Naive thymus-derived CD4-positive, alpha-beta T cell (primary cell): ENCODE data around the gene SNAP91. TPM values are rescaled to one million over a fixed set of nuclear protein-coding genes. Genes with fewer than 3 reads are reported as not detected.

ENCODE experiments used
- ATAC-seq: fragments of 150-1000 bp; cut with Tn5 transposase; 2 replicates; pipeline ENCODE4 v1.10.0; 2021; ENCODE audit warnings: mild to moderate bottlenecking, moderate library complexity
- CTCF ChIA-PET: fragments of 350-600 bp; sonication (Branson Sonifier 250); formaldehyde crosslinking; loops from one replicate; lab custom pipeline; 2021; ENCODE audit warnings: antibody characterized with exemption; lab: Charles Lee
- POLR2A ChIA-PET: fragments of 350-600 bp; sonication (Branson Sonifier 250); formaldehyde crosslinking; loops from one replicate; lab custom pipeline; 2021; ENCODE audit warnings: antibody characterized with exemption, inconsistent platforms; lab: Charles Lee
- DNase-seq, 9 donors: peaks; one replicate each; pipeline versions ENCODE4 v3.0.0 to v3.0.0-alpha.2; 2020 to 2022; ENCODE audit warnings: mixed read lengths in 1 of 9
- H3K27ac ChIP-seq: one replicate; pipeline ENCODE4 v1.7.0; 2013; ENCODE audit warnings: mild to moderate bottlenecking, low read depth, low read length, moderate library complexity
- H3K27me3 ChIP-seq, 2 donors: one replicate each; pipeline ENCODE4 v1.7.0; 2013; ENCODE audit warnings: low read length in 2 of 2, mild to moderate bottlenecking in 2 of 2, moderate library complexity in 2 of 2; ENCODE audit not compliant: control insufficient read depth in 2 of 2, insufficient read depth in 2 of 2
- H3K36me3 ChIP-seq, 3 experiments: 1 replicate in 2 of 3; 2 replicates in 1 of 3; pipeline ENCODE4 v1.7.0; 2013; ENCODE audit warnings: low read length in 3 of 3, mild to moderate bottlenecking in 3 of 3, moderate library complexity in 1 of 3; ENCODE audit not compliant: insufficient read depth in 3 of 3, control insufficient read depth in 2 of 3
- H3K4me1 ChIP-seq, 2 donors: one replicate each; pipeline ENCODE4 v1.7.0; 2013; ENCODE audit warnings: low read length in 2 of 2, mild to moderate bottlenecking in 2 of 2, moderate library complexity in 1 of 2; ENCODE audit not compliant: control insufficient read depth in 2 of 2, insufficient read depth in 2 of 2
- H3K4me3 ChIP-seq: 2 replicates; pipeline ENCODE4 v1.7.0; 2013; ENCODE audit warnings: mild to moderate bottlenecking, low read length
- H3K9me3 ChIP-seq, 3 experiments: 1 replicate in 2 of 3; 2 replicates in 1 of 3; pipeline ENCODE4 v1.7.0; 2013; ENCODE audit warnings: low read length in 3 of 3; ENCODE audit not compliant: control insufficient read depth in 2 of 3
- H3K27ac Mint-ChIP-seq, 9 donors: one replicate each; pipeline ENCODE4 v1.8.0; 2020 to 2022; ENCODE audit warnings: mixed read lengths in 9 of 9, mild to moderate bottlenecking in 8 of 9, moderate library complexity in 5 of 9, inconsistent platforms in 2 of 9
- H3K27me3 Mint-ChIP-seq, 5 donors: one replicate each; pipeline ENCODE4 v1.8.0; 2021 to 2022; ENCODE audit warnings: mixed read lengths in 5 of 5, mild to moderate bottlenecking in 1 of 5
- H3K36me3 Mint-ChIP-seq, 5 donors: one replicate each; pipeline ENCODE4 v1.8.0; 2020 to 2022; ENCODE audit warnings: mixed read lengths in 5 of 5, mild to moderate bottlenecking in 3 of 5, inconsistent platforms in 1 of 5
- H3K4me1 Mint-ChIP-seq, 7 donors: one replicate each; pipeline ENCODE4 v1.8.0; 2020 to 2022; ENCODE audit warnings: mixed read lengths in 7 of 7, mild to moderate bottlenecking in 3 of 7, inconsistent platforms in 1 of 7
- H3K4me3 Mint-ChIP-seq, 10 donors: one replicate each; pipeline ENCODE4 v1.8.0; 2020 to 2022; ENCODE audit warnings: mild to moderate bottlenecking in 10 of 10, mixed read lengths in 10 of 10, moderate library complexity in 6 of 10, inconsistent platforms in 2 of 10
- H3K9me3 Mint-ChIP-seq, 11 donors: one replicate each; pipeline ENCODE4 v1.8.0; 2020 to 2022; ENCODE audit warnings: mixed read lengths in 11 of 11, mild to moderate bottlenecking in 4 of 11, inconsistent platforms in 1 of 11, moderate library complexity in 1 of 11
- intact Hi-C, 2 donors: fragments of 100-400 bp; cut with micrococcal nuclease; formaldehyde crosslinking; loops; one replicate each; pipeline ENCODE4 v1.15.1; 2023
- polyA plus RNA-seq, 2 donors: library from polyadenylated mRNA; unstranded; fragments of 300-500 nt; fragmentation: Illumina TruSeq; gene quantifications; one replicate each; pipeline ENCODE4 v1.2.3, GENCODE V29; 2021
- total RNA-seq, 6 experiments: library from RNA in 5 of 6; stranded (reverse) in 5 of 6; gene quantifications; 1 replicate in 5 of 6; 2 replicates in 1 of 6; pipeline ENCODE4 v1.2.3 and lab custom pipeline; 2021 to 2026

Gene SNAP91
- total and polyA plus RNA-seq, 7 experiments from 2014 or later: not detected

GRCh38 chr6:83511901-83512681 is 196.8 kb downstream of the SNAP91 start, which contains the start of gene PRSS35:
PRSS35 (plus strand) TSS chr6:83512534; CDS start chr6:83523442, 10,908 bp downstream.
- intact Hi-C loops: no loop called here
- H3K4me1 ChIP-seq: peaks cover 0 to 6% of the 10 kb centered on the region in 2 donors

GRCh38 chr6:83511266-83511665 is 197.6 kb downstream of the SNAP91 start:
- CTCF ChIA-PET: no interaction called here
- ATAC-seq (no peak), DNase-seq (no peak)
- Mint-ChIP-seq H3K27ac (no peak overlapping the region), H3K36me3 (no peaks in the 10 kb centered on the region), H3K4me1 (peaks cover 0 to 17% (median 8%) of the 10 kb centered on the region in 7 donors), H3K9me3 (no peaks in the 10 kb centered on the region), H3K4me3 (peak overlapping the region in 3 of 10 donors; percentile 1 to 48 (median 34)), H3K27me3 (peaks cover 36 to 61% (median 46%) of the 10 kb centered on the region in 5 donors)
- H3K27me3 ChIP-seq: peaks cover 0 to 10% of the 10 kb centered on the region in 2 donors
- no peaks in the 10 kb centered on the region for H3K9me3 ChIP-seq
- H3K27ac ChIP-seq: no peak overlapping the region
- POLR2A ChIA-PET: no interaction called here
- H3K4me3 ChIP-seq: no peak overlapping the region
- intact Hi-C loops: no loop called here
- peaks cover 0 to 6% of the 10 kb centered on the region in 2 donors for H3K4me1 ChIP-seq
- H3K36me3 ChIP-seq: no peaks in the 10 kb centered on the region

More at GRCh38 chr6:83511901-83512681, 196.8 kb downstream of the SNAP91 start, which contains the start of gene PRSS35:
- Histone ChIP-seq H3K4me3 (no peak within 1 kb of the TSS), H3K36me3 (no peaks in the 10 kb centered on the region), H3K27ac (no peak within 1 kb of the TSS), H3K9me3 (no peaks in the 10 kb centered on the region), H3K27me3 (peaks cover 0 to 10% of the 10 kb centered on the region in 2 donors)
- CTCF ChIA-PET: no interaction called here
- no peak for DNase-seq
- peak within 1 kb of the TSS in 6 of 10 donors; percentile 26 to 48 (median 36) for H3K4me3 Mint-ChIP-seq
- no peaks in the 10 kb centered on the region for H3K36me3 Mint-ChIP-seq
- H3K27ac Mint-ChIP-seq: no peak within 1 kb of the TSS
- peak; percentile 53 for ATAC-seq
- POLR2A ChIA-PET: no interaction called here
- H3K27me3 Mint-ChIP-seq: peaks cover 36 to 60% (median 49%) of the 10 kb centered on the region in 5 donors
- no peaks in the 10 kb centered on the region for H3K9me3 Mint-ChIP-seq
- H3K4me1 Mint-ChIP-seq: peaks cover 0 to 17% (median 8%) of the 10 kb centered on the region in 7 donors

- no peak for ATAC-seq
- H3K36me3 Mint-ChIP-seq: no peaks in the 10 kb centered on the region
- H3K27me3 Mint-ChIP-seq: peaks cover 36 to 57% (median 42%) of the 10 kb centered on the region in 5 donors
- ChIA-PET POLR2A (no interaction called here), CTCF (no interaction called here)
- H3K4me1 Mint-ChIP-seq: peaks cover 0 to 17% (median 8%) of the 10 kb centered on the region in 7 donors
- Histone ChIP-seq H3K27me3 (peaks cover 0 to 10% of the 10 kb centered on the region in 2 donors), H3K4me3 (no peak overlapping the region), H3K9me3 (no peaks in the 10 kb centered on the region), H3K27ac (no peak overlapping the region), H3K36me3 (no peaks in the 10 kb centered on the region), H3K4me1 (peaks cover 0 to 6% of the 10 kb centered on the region in 2 donors)
- H3K4me3 Mint-ChIP-seq: peak overlapping the region in 1 of 10 donors; percentile 34
- intact Hi-C loops: no loop called here
- H3K9me3 Mint-ChIP-seq: no peaks in the 10 kb centered on the region
- no peak for DNase-seq
- no peak overlapping the region for H3K27ac Mint-ChIP-seq
Measured at GRCh38 chr6:83510791-83511190, 198.1 kb downstream of the SNAP91 start.

GRCh38 chr6:83509441-83509840 is 199.5 kb downstream of the SNAP91 start:
- Mint-ChIP-seq H3K27ac (no peak overlapping the region), H3K36me3 (no peaks in the 10 kb centered on the region), H3K4me1 (peaks cover 0 to 17% (median 8%) of the 10 kb centered on the region in 7 donors), H3K9me3 (no peaks in the 10 kb centered on the region), H3K27me3 (peaks cover 34 to 43% (median 37%) of the 10 kb centered on the region in 5 donors), H3K4me3 (no peak overlapping the region)
- Histone ChIP-seq H3K36me3 (no peaks in the 10 kb centered on the region), H3K27ac (no peak overlapping the region), H3K4me1 (peaks cover 0 to 6% of the 10 kb centered on the region in 2 donors), H3K4me3 (no peak overlapping the region), H3K9me3 (no peaks in the 10 kb centered on the region), H3K27me3 (peaks cover 0 to 10% of the 10 kb centered on the region in 2 donors)
- ChIA-PET CTCF (no interaction called here), POLR2A (no interaction called here)
- intact Hi-C loops: no loop called here
- ATAC-seq: no peak
- no peak for DNase-seq

GRCh38 chr6:83505356-83505755 is 203.5 kb downstream of the SNAP91 start:
- Mint-ChIP-seq H3K27me3 (peaks cover 4 to 12% (median 6%) of the 10 kb centered on the region in 5 donors), H3K27ac (no peak overlapping the region), H3K4me1 (no peaks in the 10 kb centered on the region), H3K36me3 (peaks cover 0 to 3% (median 0%) of the 10 kb centered on the region in 5 donors), H3K4me3 (no peak overlapping the region), H3K9me3 (peaks cover 1 to 8% (median 3%) of the 10 kb centered on the region in 11 donors)
- Histone ChIP-seq H3K9me3 (no peaks in the 10 kb centered on the region), H3K36me3 (no peaks in the 10 kb centered on the region), H3K4me3 (no peak overlapping the region), H3K4me1 (no peaks in the 10 kb centered on the region), H3K27ac (no peak overlapping the region), H3K27me3 (no peaks in the 10 kb centered on the region)
- DNase-seq: no peak
- ChIA-PET POLR2A (no interaction called here), CTCF (interaction anchor here (1.3 kb wide), 1 partner anchor 9 kb away, joined by 7 read pairs; no protein-coding TSS in a partner anchor)
- no peak for ATAC-seq
- intact Hi-C loops: no loop called here
